GM12878 (cell line): ENCODE results near the gene FOLR2. TPM values are rescaled to one million over a fixed set of nuclear protein-coding genes. Genes with fewer than 3 reads are reported as not detected.
A peak's percentile ranks its signal among the peaks of the same experiment; 100 is the strongest.
"Not testable (repeated sequence)": the region's sequence is repeated elsewhere in the genome, so short reads cannot be mapped to it uniquely, and the experiment has no call there.

Experiments used
- ATAC-seq: fragments of 200-7000 bp; cut with Tn5 transposase; 3 replicates; pipeline ENCODE4 v1.9.1; 2020; ENCODE audit warnings: mild to moderate bottlenecking, moderate library complexity
- BruUV-seq: library from RNA; stranded (reverse); fragments of 400-500 nt; replicated peaks from 2 replicates; lab custom pipeline; 2021; lab: Mats Ljungman, UMichigan
- CTCF ChIA-PET: fragments of 300-600 bp; sonication (Branson Sonifier 250); formaldehyde crosslinking; extraction: SDS; loops from one replicate; lab custom pipeline; 2021; ENCODE audit warnings: inconsistent platforms; lab: Yijun Ruan, JAX
- POLR2A ChIA-PET: fragments of 350-600 bp; formaldehyde crosslinking; extraction: SDS; loops from one replicate; lab custom pipeline; 2021; ENCODE audit warnings: inconsistent platforms; lab: Charles Lee
- RAD21 ChIA-PET: fragments of 300-600 bp; sonication (Branson Sonifier 250); formaldehyde crosslinking; loops from one replicate; lab custom pipeline; 2023; ENCODE audit warnings: antibody characterized with exemption; ENCODE audit not compliant: unreplicated experiment; lab: Charles Lee
- SMC1A ChIA-PET: fragments of 300-600 bp; sonication (Branson Sonifier 250); formaldehyde crosslinking; loops from one replicate; lab custom pipeline; 2023; ENCODE audit not compliant: unreplicated experiment, uncharacterized antibody; lab: Charles Lee
- DNase-seq: peaks from one replicate; pipeline ENCODE4 v3.0.0-alpha.2; 2011; ENCODE audit warnings: low read depth, low spot score
- FAIRE-seq: peaks from 3 replicates; lab custom pipeline; 2011; peaks lifted over from hg19 to GRCh38; lab: Jason Lieb, UNC
- H2AFZ ChIP-seq: 2 replicates; pipeline ENCODE4 v1.6.0; 2011; ENCODE audit warnings: low read depth, low read length, control low read depth; ENCODE audit not compliant: control insufficient read depth
- H3K27ac ChIP-seq: 2 replicates; pipeline ENCODE4 v1.5.1; 2011; ENCODE audit warnings: control low read depth; ENCODE audit not compliant: control insufficient read depth, insufficient read depth
- H3K27me3 ChIP-seq, 2 experiments: replicated peaks in 1 of 2; 2 replicates each; pipeline versions ENCODE4 v1.6.0 to v1.6.1; 2011; ENCODE audit warnings: low read length in 1 of 2; ENCODE audit not compliant: control insufficient read depth in 2 of 2, insufficient read depth in 2 of 2
- H3K36me3 ChIP-seq, 2 experiments: 2 replicates each; pipeline ENCODE4 v1.5.1; 2011; ENCODE audit warnings: low read length in 1 of 2; ENCODE audit not compliant: control insufficient read depth in 2 of 2, insufficient read depth in 2 of 2
- H3K4me1 ChIP-seq: 2 replicates; pipeline ENCODE4 v1.6.1; 2011; ENCODE audit warnings: mild to moderate bottlenecking, low read length, moderate library complexity, mixed read lengths; ENCODE audit not compliant: control insufficient read depth, insufficient read depth
- H3K4me2 ChIP-seq: 2 replicates; pipeline ENCODE4 v1.6.0; 2011; ENCODE audit warnings: control low read depth; ENCODE audit not compliant: control insufficient read depth, insufficient read depth
- H3K4me3 ChIP-seq: fragments of 200-600 bp; sonication (generic); 2 replicates; pipeline ENCODE4 v1.5.1; 2016
- H3K79me2 ChIP-seq: 2 replicates; pipeline ENCODE4 v1.6.0; 2011; ENCODE audit warnings: low read length; ENCODE audit not compliant: control insufficient read depth, insufficient read depth
- H3K9ac ChIP-seq: 2 replicates; pipeline ENCODE4 v1.8.0; 2011; ENCODE audit warnings: low read length, control low read depth, mixed read lengths; ENCODE audit not compliant: control insufficient read depth, insufficient read depth
- H3K9me3 ChIP-seq: replicated peaks from 3 replicates; pipeline ENCODE4 v1.5.1; 2011; ENCODE audit warnings: mild to moderate bottlenecking, low read length; ENCODE audit not compliant: control insufficient read depth, insufficient read depth
- H4K20me1 ChIP-seq: 2 replicates; pipeline ENCODE4 v1.6.0; 2011; ENCODE audit not compliant: control insufficient read depth, insufficient read depth
- FOXM1 ChIP-seq: IDR thresholded peaks from 2 replicates; pipeline ENCODE4 v1.6.1; 2012; ENCODE audit warnings: low read depth, mild to moderate bottlenecking, inconsistent platforms, low read length, moderate library complexity
- NFYA ChIP-seq: IDR thresholded peaks from 2 replicates; pipeline ENCODE4 v1.6.1; 2011; ENCODE audit warnings: low read depth, mild to moderate bottlenecking, low read length, improper control_type of control experiment, borderline replicate concordance
- NRF1 ChIP-seq: conservative IDR thresholded peaks from 2 replicates; pipeline ENCODE4 v1.6.1; 2011; ENCODE audit warnings: mild to moderate bottlenecking, low read depth, low read length, improper control_type of control experiment
- RAD21 ChIP-seq: IDR thresholded peaks from 2 replicates; pipeline ENCODE4 v1.6.1; 2011; ENCODE audit warnings: mild to moderate bottlenecking, low read depth, low read length, moderate library complexity; ENCODE audit not compliant: insufficient read depth
- RCOR1 ChIP-seq: conservative IDR thresholded peaks from 2 replicates; pipeline ENCODE4 v1.6.1; 2012; ENCODE audit warnings: low read depth, low read length, improper control_type of control experiment
- WGBS: methylation state at CpG from one replicate; pipeline ENCODE4 v1.1.6; 2016; ENCODE audit warnings: low lambda C conversion rate; ENCODE audit not compliant: insufficient replicate concordance, insufficient coverage; ENCODE audit errors: missing lambda C conversion rate; 5-methylcytosine and 5-hydroxymethylcytosine counted together
- in situ Hi-C: fragments of 300-500 bp; cut with MboI; formaldehyde crosslinking; loops from 9 replicates; pipeline ENCODE4 v1.14.3; 2018; ENCODE audit warnings: mixed read lengths
- intact Hi-C: fragments of 100-400 bp; cut with micrococcal nuclease; formaldehyde crosslinking; loops from one replicate; pipeline ENCODE4 v1.14.2; 2022; ENCODE audit not compliant: unreplicated experiment
- polyA plus RNA-seq, 11 experiments: library from polyadenylated mRNA; depleted of rRNA in 4 of 11; unstranded in 6 of 11; stranded (reverse) in 5 of 11; fragments of >200 nt; fragmentation: Nextera tagmentation in 4 of 11; fragmentation: Illumina TruSeq in 1 of 11; extraction: Ambion mirVana in 4 of 11; extraction: Trizol in 1 of 11; gene quantifications; 1 replicate in 1 of 11; 2 replicates in 10 of 11; pipeline versions ENCODE4 v1.2.1 to v1.2.3, GENCODE V29; 2011 to 2016; ENCODE audit warnings: inconsistent platforms in 2 of 11, missing spikeins in 2 of 11, low read depth in 1 of 11
- total RNA-seq, 4 experiments: library from RNA; depleted of rRNA in 3 of 4; stranded (reverse); fragments of >200 nt in 3 of 4; fragmentation: Illumina TruSeq in 1 of 4; extraction: Trizol in 1 of 4; gene quantifications; 2 replicates each; pipeline versions ENCODE4 v1.2.1 to v1.2.3, GENCODE V29; 2013 to 2021
- TF ChIP-seq, protein P1 (sequence below), 3 experiments: IDR thresholded peaks in 2 of 3; conservative IDR thresholded peaks in 1 of 3; 2 replicates each; pipeline ENCODE4 v1.5.1; 2011; ENCODE audit warnings: low read depth in 3 of 3, low read length in 3 of 3, mild to moderate bottlenecking in 3 of 3, control low read depth in 2 of 3, moderate library complexity in 2 of 3, inconsistent platforms in 1 of 3, mixed read lengths in 1 of 3; ENCODE audit not compliant: control insufficient read depth in 2 of 3, insufficient read depth in 1 of 3; ENCODE audit errors: extremely low read depth in 1 of 3
- TF ChIP-seq, protein P2 (sequence below): fragments of 450-650 bp; IDR thresholded peaks from 2 replicates; pipeline ENCODE4 v1.6.1; 2017; ENCODE audit warnings: mild to moderate bottlenecking, low read depth, inconsistent platforms; ENCODE audit not compliant: poor library complexity, severe bottlenecking

FOLR2 gene
- total and polyA plus RNA-seq, 10 of the 15 experiments (the other 5 are each of a cell fraction or from before 2014, with no cell fraction given): 0.10 to 11.1 (median 1.9) TPM

DNA sequence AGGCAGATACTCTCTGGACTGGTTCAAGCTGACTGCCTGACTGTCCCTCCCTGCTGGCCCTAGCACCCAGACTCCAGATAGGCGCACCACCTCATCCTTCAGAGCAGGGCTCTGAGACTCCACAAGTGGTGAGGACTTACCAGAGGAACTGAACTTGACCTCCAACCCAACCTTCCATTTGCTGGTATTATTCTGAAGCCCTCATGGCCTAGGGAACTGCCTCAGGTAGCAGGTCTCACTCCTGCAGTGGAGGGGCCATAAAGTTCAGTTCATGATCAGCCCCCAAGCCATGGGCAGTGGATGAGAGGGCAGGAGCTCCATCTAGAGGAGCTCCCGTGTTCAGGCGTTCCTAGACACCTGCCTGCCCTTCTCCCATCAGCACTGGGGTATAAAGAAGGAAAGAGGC is 35.0 kb upstream of the FOLR2 start:
- not testable (repeated sequence) for H3K27me3 ChIP-seq, H2AFZ ChIP-seq, H3K79me2 ChIP-seq, H3K9me3 ChIP-seq
- TF ChIP-seq, protein P1, sequence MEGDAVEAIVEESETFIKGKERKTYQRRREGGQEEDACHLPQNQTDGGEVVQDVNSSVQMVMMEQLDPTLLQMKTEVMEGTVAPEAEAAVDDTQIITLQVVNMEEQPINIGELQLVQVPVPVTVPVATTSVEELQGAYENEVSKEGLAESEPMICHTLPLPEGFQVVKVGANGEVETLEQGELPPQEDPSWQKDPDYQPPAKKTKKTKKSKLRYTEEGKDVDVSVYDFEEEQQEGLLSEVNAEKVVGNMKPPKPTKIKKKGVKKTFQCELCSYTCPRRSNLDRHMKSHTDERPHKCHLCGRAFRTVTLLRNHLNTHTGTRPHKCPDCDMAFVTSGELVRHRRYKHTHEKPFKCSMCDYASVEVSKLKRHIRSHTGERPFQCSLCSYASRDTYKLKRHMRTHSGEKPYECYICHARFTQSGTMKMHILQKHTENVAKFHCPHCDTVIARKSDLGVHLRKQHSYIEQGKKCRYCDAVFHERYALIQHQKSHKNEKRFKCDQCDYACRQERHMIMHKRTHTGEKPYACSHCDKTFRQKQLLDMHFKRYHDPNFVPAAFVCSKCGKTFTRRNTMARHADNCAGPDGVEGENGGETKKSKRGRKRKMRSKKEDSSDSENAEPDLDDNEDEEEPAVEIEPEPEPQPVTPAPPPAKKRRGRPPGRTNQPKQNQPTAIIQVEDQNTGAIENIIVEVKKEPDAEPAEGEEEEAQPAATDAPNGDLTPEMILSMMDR (IDR thresholded peaks at IDR 0.05 in 2 of 3, conservative IDR thresholded peaks at IDR 0.05 in 1 of 3; ENCODE audit: control insufficient read depth in 2 of 3, extremely low read depth in 1 of 3, insufficient read depth in 1 of 3, low read depth in 3 of 3, low read length in 3 of 3): 0 out of 6 replicates have a peak, but pooled peaks of 1 of the 3 experiments have one; percentile 9
- TF ChIP-seq RAD21: 0 out of 2 replicates have a peak, but pooled peaks have one; percentile 6
- TF ChIP-seq, all 136 proteins: peak for 2; not testable (repeated sequence) for 134
- H3K4me1 ChIP-seq, H4K20me1 ChIP-seq, intact Hi-C loops, H3K27ac ChIP-seq, H3K4me2 ChIP-seq, BruUV-seq, SMC1A ChIA-PET, H3K36me3 ChIP-seq, in situ Hi-C loops, DNase-seq, H3K9ac ChIP-seq, H3K4me3 ChIP-seq: not testable (repeated sequence)
- ATAC-seq (peak; percentile 23; the same call in 2 of the 3 replicates), FAIRE-seq (peak; percentile 7)
- POLR2A ChIA-PET: interaction anchor here (0.7 kb wide), 1 partner anchor 179 kb away, joined by 4 read pairs; no protein-coding TSS in a partner anchor
- 55% methylated on average over 3 of the region's 3 CpGs for WGBS
- CTCF ChIA-PET: interaction anchor here (0.8 to 3.7 kb wide), 6 partner anchors 16 to 234 kb away, joined by 3 to 12 read pairs (median 6); no protein-coding TSS in a partner anchor
- RAD21 ChIA-PET: interaction anchor here (1.3 kb wide), 1 partner anchor 157 kb away, joined by 5 read pairs; no protein-coding TSS in a partner anchor

DNA sequence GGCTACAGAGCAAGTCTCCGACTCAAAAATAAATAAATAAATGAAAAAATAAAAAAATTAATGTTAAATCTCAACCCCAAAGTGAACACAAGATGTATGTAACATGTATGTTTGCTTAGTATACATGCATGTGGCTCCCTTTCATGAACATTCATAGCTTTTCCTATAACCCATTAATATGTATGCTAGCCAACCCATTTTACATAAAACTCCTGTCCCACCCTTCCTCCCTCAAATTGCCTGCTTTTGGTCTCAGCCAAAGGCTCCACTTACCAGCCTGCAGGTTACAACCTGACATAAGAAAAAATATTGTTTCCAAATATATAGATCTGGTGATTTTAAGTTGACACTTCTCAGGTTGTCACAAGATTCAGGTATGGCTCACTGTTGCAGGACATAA is 28.3 kb upstream of the FOLR2 start:
- ATAC-seq (no peak), FAIRE-seq (no peak)
- H3K79me2 ChIP-seq: no peaks in the 10 kb centered on the region
- no peaks in the 10 kb centered on the region for H4K20me1 ChIP-seq
- no peak overlapping the region for H3K4me3 ChIP-seq
- ChIA-PET CTCF (interaction anchor here (2.4 kb wide), 1 partner anchor 243 kb away, joined by 8 read pairs; no protein-coding TSS in a partner anchor), SMC1A (interaction anchor here (0.9 to 1.6 kb wide), 2 partner anchors 18 to 32 kb away, joined by 3 to 4 read pairs; no protein-coding TSS in a partner anchor), RAD21 (no interaction called here)
- no peak overlapping the region for H3K4me2 ChIP-seq
- H3K9ac ChIP-seq: no peak overlapping the region
- no peak for TF ChIP-seq RCOR1
- no peak for TF ChIP-seq FOXM1
- TF ChIP-seq NFYA: no peak
- TF ChIP-seq, protein P2, sequence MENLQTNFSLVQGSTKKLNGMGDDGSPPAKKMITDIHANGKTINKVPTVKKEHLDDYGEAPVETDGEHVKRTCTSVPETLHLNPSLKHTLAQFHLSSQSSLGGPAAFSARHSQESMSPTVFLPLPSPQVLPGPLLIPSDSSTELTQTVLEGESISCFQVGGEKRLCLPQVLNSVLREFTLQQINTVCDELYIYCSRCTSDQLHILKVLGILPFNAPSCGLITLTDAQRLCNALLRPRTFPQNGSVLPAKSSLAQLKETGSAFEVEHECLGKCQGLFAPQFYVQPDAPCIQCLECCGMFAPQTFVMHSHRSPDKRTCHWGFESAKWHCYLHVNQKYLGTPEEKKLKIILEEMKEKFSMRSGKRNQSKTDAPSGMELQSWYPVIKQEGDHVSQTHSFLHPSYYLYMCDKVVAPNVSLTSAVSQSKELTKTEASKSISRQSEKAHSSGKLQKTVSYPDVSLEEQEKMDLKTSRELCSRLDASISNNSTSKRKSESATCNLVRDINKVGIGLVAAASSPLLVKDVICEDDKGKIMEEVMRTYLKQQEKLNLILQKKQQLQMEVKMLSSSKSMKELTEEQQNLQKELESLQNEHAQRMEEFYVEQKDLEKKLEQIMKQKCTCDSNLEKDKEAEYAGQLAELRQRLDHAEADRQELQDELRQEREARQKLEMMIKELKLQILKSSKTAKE: no peak
- no peak for TF ChIP-seq NRF1
- TF ChIP-seq, all 136 proteins: peak for 0
- H3K27ac ChIP-seq: no peak overlapping the region
- no peak for DNase-seq
- POLR2A ChIA-PET: interaction anchor here (0.6 kb wide), 1 partner anchor 9 kb away, joined by 4 read pairs; no protein-coding TSS in a partner anchor
- WGBS: 73% methylated on average over 1 of the region's 1 CpG
- no peaks in the 10 kb centered on the region for H3K27me3 ChIP-seq
- H3K9me3 ChIP-seq: no peaks in the 10 kb centered on the region
- H3K4me1 ChIP-seq: no peaks in the 10 kb centered on the region
- in situ Hi-C loops (no loop called here), intact Hi-C loops (no loop called here)
- no TSS peak for BruUV-seq
- H3K36me3 ChIP-seq: no peaks in the 10 kb centered on the region
- no peak overlapping the region for H2AFZ ChIP-seq
